SK-N-SH (cell line): ENCODE measurements around the gene SIM2.
A peak's percentile ranks its signal among the peaks of the same experiment; 100 is the strongest.

Experiments
- EZH2phosphoT487 ChIP-seq: fragments of 200-600 bp; sonication (generic); IDR thresholded peaks from 2 replicates; pipeline ENCODE4 v1.6.1; 2017; ENCODE audit warnings: low read depth, mixed run types, mild to moderate bottlenecking, antibody characterized with exemption, moderate library complexity, borderline replicate concordance
- FOXJ3 ChIP-seq: sonication (generic); formaldehyde crosslinking; IDR thresholded peaks from 2 replicates; pipeline ENCODE4 v1.5.1; 2020; ENCODE audit warnings: mild to moderate bottlenecking, missing genetic modification reagents
- NFIC ChIP-seq: IDR thresholded peaks from 2 replicates; pipeline ENCODE4 v1.4.0; 2012; ENCODE audit warnings: borderline replicate concordance
- POLR2AphosphoS5 ChIP-seq: IDR thresholded peaks from 2 replicates; pipeline ENCODE4 v1.6.1; 2012; ENCODE audit warnings: low read depth, low read length
- RAD21 ChIP-seq: IDR thresholded peaks from 2 replicates; pipeline ENCODE4 v1.6.1; 2012; ENCODE audit warnings: mild to moderate bottlenecking, low read length
- RCOR1 ChIP-seq: fragments of 150-350 bp; IDR thresholded peaks from 2 replicates; pipeline ENCODE4 v1.6.1; 2017; ENCODE audit warnings: antibody characterized with exemption, low read length
- TF ChIP-seq, protein P1 (sequence below): fragments of 200-600 bp; sonication (generic); IDR thresholded peaks from 2 replicates; pipeline ENCODE4 v1.6.1; 2017; ENCODE audit warnings: antibody characterized with exemption, mild to moderate bottlenecking, moderate library complexity
- TF ChIP-seq, protein P2 (sequence below): IDR thresholded peaks from 2 replicates; pipeline ENCODE4 v1.4.0; 2012; ENCODE audit warnings: low read depth

DNA sequence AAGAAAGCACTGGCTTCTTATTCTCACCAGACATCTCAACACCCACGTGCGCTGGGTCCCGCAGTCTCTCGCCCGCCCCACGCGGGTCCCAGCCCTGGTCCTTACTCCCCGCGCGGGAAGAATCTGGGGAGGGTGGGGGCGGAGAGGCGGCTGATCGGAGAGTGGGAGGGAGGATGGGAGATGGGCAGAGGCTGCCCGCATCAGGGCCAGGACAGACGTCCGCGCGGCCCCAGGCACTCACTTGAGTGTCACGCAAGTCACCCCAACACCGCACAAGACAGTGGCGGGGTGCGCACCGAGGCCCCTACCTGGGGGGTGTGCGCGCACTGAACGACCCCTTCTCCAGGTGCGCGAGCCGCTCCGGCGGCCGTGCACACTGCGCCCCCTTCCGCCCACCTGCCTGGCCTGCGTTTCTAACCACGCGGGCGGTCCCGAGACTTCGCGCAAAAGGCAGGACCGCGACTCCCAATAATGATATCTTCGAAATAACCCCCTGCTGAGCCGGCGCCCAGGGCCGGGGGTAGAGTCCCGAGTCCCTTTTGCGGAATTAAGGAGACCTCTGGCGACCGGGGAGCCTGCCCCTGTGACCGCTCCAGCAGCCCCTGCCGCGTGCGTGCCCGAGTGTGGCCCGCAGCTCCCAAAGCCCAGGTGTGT is 6.0 kb upstream of the SIM2 start:
- TF ChIP-seq, protein P1, sequence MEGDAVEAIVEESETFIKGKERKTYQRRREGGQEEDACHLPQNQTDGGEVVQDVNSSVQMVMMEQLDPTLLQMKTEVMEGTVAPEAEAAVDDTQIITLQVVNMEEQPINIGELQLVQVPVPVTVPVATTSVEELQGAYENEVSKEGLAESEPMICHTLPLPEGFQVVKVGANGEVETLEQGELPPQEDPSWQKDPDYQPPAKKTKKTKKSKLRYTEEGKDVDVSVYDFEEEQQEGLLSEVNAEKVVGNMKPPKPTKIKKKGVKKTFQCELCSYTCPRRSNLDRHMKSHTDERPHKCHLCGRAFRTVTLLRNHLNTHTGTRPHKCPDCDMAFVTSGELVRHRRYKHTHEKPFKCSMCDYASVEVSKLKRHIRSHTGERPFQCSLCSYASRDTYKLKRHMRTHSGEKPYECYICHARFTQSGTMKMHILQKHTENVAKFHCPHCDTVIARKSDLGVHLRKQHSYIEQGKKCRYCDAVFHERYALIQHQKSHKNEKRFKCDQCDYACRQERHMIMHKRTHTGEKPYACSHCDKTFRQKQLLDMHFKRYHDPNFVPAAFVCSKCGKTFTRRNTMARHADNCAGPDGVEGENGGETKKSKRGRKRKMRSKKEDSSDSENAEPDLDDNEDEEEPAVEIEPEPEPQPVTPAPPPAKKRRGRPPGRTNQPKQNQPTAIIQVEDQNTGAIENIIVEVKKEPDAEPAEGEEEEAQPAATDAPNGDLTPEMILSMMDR = peak; percentile 41
- no peak for TF ChIP-seq RCOR1
- TF ChIP-seq POLR2AphosphoS5 = no peak
- peak; percentile 14; the same call in 1 of the 2 replicates for TF ChIP-seq RAD21
- TF ChIP-seq NFIC = no peak
- TF ChIP-seq EZH2phosphoT487 = no peak
- TF ChIP-seq FOXJ3 (CRISPR knock-in tag) = no peak
- TF ChIP-seq, protein P2, sequence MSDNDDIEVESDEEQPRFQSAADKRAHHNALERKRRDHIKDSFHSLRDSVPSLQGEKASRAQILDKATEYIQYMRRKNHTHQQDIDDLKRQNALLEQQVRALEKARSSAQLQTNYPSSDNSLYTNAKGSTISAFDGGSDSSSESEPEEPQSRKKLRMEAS = no peak
